ENCODE results near the gene ARRDC5.

DNA sequence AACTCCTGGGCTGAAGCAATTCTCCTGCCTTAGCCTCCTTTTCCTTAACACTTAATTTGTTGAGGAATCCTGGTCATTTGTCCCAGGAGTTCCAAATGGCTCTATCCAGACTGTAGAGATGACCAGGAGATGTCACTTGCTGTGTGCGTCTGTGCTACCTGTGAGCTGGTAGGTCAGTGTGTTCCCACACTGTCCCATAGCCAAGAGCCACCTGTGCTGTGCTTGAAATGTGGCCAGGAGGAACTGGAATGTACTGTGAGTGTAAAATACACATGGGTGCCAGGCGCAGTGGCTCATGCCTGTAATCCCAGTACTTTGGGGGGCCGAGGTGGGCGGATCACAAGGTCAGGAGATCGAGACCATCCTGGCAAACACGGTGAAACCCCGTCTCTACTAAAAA, 36.8 kb upstream of the ARRDC5 start:
- TF ChIP-seq, protein P1, sequence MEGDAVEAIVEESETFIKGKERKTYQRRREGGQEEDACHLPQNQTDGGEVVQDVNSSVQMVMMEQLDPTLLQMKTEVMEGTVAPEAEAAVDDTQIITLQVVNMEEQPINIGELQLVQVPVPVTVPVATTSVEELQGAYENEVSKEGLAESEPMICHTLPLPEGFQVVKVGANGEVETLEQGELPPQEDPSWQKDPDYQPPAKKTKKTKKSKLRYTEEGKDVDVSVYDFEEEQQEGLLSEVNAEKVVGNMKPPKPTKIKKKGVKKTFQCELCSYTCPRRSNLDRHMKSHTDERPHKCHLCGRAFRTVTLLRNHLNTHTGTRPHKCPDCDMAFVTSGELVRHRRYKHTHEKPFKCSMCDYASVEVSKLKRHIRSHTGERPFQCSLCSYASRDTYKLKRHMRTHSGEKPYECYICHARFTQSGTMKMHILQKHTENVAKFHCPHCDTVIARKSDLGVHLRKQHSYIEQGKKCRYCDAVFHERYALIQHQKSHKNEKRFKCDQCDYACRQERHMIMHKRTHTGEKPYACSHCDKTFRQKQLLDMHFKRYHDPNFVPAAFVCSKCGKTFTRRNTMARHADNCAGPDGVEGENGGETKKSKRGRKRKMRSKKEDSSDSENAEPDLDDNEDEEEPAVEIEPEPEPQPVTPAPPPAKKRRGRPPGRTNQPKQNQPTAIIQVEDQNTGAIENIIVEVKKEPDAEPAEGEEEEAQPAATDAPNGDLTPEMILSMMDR (IDR thresholded peaks at IDR 0.05), result no peak
- no peak for TF ChIP-seq POLR2A (IDR thresholded peaks at IDR 0.05)
